GM21717 (cell line): Measurements from ENCODE around the gene MECP2.

Experiments used
- ATAC-seq: cut with Tn5 transposase; IDR thresholded peaks from one replicate; pipeline ENCODE4 v1.9.1; 2021; ENCODE audit warnings: mild to moderate bottlenecking, moderate library complexity; ENCODE audit not compliant: unreplicated experiment

Gene MECP2

GRCh38 chrX:154019633-154020528, 77.6 kb downstream of the MECP2 start, which contains the start of gene IRAK1:
Gene IRAK1, minus strand, starts transcription at chrX:154019902. Its CDS starts 90 bp downstream, at chrX:154019812.
- ATAC-seq = peak; percentile 41

DNA sequence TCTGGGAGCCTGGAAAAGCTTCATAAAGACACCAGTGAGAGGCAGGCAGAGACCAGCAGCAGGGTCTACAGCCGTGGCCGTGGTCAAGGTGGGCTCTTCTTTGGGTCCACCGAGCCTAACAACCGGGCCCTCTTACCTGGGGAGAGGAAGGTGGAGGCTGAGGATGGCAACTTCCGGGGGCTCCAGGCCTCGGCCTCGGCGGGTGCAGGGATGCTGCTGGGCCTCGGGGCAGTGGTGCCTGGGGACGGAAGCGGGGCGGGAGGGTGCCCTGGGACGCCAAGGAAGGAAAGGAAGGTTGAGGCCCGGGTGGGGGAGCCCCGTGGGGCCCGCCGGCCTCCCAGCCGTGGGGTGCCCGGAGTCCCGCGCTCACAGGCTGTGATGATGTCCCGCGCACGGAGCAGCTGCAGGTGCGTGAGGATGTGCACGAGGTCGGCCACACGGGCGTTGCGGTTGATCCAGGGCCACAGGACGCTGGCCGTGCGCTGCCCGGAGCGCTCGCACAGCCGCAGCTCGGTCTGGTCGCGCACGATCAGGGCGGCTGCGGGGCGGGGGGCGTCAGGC, 78.4 kb downstream of the MECP2 start:
- ATAC-seq = no peak

DNA sequence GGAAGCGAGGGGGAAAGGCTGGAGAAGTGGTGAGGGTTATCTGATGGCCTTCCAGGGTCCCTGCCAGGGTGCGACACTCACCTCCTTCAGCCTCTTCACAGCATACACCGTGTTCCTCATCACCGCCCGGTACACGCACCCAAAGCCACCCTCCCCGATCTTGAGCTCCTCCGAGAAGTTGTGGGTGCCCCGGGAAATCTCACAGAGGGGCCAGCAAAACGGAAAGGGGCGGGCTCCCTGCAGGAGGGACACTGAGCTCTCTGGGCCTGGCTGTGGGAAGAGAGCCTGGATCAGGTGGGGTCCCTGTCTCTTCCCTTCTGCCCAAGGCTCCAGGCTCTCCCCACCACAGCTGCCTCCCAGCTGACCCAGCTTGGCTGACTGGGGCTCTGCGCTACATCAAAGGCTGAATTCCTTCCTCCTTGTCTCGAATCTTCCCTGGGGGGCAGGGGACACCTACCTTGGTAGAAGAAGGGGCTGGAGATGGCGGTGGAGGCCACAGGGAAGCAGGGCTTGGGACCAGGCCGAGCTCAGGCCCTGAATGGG, 78.9 kb downstream of the MECP2 start:
- ATAC-seq = no peak

- ATAC-seq = no peak
Observed at GRCh38 chrX:154017766-154018517, 79.6 kb downstream of the MECP2 start.

DNA sequence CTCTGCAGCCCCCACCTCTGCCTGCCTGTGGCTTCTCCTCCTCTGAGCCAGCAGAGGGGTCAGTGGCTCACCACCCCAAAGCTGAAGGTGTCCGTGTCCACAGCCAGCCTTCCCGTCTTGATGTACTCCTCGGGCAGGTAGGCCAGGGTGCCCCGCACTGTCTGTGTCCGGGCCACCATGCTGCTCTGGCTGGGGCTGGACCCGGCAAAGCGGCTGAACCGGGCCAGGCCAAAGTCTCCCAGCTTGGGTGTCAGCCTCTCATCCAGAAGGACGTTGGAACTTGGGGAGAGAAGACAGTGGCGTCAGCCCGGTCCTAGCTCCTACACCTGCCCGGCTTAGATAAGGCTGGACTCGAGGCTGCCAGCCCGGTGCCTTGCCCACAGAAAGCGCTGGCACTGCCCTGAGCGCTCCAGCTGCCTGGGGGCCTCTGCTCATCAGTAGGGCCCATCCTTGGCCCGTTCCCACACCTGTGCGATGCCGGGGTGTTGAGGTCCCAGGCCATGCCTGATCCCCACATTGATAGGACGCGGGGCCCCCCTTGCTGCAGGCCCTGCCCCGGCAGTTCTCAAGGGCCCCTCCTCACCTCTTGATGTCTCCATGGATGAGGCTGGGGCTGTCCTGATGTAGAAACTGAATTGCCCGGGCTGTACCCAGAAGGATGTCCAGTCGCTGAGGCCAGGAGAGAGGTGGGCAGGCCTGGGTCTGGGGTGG, 81.0 kb downstream of the MECP2 start:
- ATAC-seq = no peak

DNA sequence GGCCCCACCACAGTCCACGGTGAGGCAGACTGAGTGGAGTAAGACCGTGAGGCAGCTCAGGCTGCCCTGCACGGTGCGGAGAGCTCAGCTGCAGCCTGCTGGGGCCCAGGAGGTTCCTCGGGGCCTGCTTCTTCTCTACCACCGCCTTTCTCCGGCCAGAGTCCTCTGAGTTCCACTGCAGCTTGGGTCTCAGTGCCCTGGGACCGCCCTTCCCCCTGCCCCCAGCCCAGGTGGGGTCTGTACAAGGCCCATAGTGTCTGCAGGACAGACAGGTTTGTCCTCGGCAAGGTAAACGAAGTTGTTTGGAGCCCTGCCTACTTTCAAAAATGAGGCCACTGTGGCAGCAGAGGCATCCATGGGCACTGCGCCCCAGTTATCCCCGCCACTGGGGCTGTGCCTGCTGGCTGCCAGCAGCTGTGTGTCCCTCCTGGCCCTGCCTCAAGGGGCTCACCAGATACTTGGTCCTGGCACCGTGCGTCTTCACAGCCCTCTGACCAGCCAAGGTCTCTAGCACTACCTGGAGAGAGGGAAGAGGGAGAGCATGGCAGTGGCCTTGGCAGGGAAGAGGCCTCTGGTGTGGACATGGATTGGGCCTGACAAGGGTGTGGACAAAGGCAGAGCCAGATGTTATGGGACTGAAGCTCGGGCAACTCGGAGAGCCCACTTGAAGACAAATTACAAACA, 81.8 kb downstream of the MECP2 start:
- no peak for ATAC-seq

GRCh38 chrX:154014429-154015380, 82.8 kb downstream of the MECP2 start:
- ATAC-seq = no peak

- ATAC-seq = peak; percentile 48
Observed at GRCh38 chrX:154013614-154014360, 83.7 kb downstream of the MECP2 start.

- no peak for ATAC-seq
Observed at GRCh38 chrX:154013001-154013421, 84.5 kb downstream of the MECP2 start.

GRCh38 chrX:154012336-154012991, 85.1 kb downstream of the MECP2 start:
- ATAC-seq = no peak

DNA sequence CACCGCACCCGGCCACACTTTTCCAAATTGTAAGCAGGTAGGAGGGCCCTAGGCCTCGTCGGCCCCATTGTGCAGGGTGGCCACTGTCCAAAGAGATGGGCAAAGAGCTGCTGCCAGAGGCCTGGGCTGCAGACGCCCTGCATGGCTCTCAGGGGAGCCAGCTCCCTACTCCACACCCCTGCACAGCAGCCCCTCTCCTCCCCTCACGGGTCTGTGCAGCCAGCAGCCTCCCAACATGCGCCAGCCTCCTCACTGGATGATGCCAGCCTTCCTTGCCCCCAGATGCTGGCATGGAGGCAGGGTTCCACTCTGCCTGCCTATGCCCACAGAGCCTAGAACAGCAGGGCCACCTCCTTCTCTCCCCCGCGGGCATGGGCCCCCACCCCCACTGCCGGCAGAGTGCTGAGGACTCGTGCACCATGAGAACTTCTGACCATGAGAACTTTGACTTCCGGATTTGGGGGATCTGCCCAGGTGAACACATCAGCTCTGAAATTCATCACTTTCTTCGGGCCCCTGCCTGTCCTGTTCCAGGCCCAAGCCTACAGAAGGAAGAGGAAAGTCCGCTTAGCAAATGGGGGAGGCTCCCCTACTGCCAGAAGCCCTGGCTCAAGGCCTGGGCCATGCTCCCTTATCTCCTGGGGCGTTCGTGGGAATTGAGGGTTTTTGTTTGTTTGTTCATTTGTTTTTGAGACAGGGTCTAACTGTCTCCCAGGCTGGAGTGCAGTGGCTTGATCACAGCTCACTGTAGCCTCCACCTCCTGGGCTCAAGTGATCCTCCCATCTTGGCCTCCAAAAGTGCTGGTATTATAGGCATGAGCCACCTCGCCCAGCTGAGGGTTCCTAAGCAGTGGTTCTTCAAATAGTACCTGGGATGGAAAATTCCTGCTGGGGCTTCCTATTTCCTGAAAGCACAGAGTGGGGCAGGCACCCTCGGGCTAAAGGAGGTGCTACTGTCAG, 85.9 kb downstream of the MECP2 start:
- no peak for ATAC-seq

GRCh38 chrX:154010330-154011087, 87.0 kb downstream of the MECP2 start:
- ATAC-seq = no peak

DNA sequence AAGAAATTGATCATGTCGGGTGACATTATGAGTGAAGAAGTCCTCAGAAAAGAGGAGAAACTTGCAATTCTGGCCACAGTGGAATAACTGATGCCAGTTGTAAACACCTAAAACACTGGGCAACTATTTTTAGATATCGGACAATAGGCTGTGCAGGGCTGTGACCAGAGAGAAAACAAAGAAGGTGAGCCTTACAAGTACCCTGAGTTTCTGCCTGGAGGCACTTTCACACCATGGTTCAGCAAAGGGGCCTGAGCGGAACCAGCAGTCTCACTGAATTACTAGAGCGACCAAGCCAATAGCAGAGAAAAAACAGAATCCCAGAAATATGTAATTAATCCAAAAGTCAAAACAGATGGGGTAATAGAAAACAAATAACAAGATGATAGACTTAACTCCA, 89.0 kb downstream of the MECP2 start:
- no peak for ATAC-seq

GRCh38 chrX:154006947-154007346, 90.6 kb downstream of the MECP2 start:
- ATAC-seq = no peak

DNA sequence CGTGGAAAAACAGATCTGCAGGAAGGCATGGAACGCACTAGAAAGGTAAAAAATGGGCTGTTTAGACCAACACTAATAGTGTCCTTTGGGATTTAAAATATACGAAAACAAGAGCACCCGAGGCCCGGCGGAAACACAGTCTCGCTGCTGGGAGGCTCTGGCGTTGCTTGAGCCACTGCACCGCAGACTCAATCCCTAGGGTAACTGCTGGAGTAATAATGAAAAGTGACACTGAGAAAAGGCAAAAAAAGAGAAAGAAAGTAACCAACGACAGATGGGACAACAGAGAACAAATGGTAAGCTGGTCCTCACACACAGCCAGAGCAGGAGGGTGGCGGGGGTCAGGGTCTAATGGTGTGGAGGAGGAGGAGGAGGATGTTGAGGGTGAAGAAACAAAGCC, 93.2 kb downstream of the MECP2 start:
- ATAC-seq = no peak

DNA sequence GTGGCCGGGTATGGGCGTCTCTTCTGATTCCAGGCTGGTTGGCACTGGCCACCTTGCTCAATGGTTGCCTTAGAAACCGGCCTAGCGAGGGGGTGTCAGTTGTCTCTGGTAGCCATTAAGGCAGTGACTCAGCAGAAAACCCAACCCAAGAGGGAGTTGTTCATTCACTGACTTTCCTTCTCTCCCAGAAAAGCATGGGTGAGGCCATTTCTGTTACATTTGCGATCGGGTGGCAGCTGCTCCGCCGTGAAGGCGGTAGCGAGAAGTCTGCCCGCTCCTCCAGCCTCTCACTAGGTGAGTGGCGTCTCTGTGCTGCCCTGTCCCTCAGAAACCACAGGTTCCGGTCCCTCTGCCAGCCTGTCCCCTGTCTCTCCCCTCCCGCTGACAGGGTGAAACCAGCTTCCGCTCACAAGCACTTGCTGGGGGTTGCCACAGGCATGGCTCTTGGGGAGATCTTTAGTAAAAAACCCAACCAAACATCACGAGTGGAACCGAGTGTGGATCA, 95.2 kb downstream of the MECP2 start:
- no peak for ATAC-seq
